ENCODE measurements around the gene UTP4.

Gene UTP4

GRCh38 chr16:69111876-69112230, 20.6 kb upstream of the UTP4 start:
- H3K9ac ChIP-seq (ENCODE audit: low read length) = no peak overlapping the region
- peaks cover 29% of the 10 kb centered on the region for H3K36me3 ChIP-seq (ENCODE audit: insufficient read depth, low read length)

GRCh38 chr16:69112285-69113129, 19.9 kb upstream of the UTP4 start:
- Histone ChIP-seq H3K27ac (ENCODE audit: low read depth, low read length) (no peak overlapping the region), H3K4me1 (ENCODE audit: insufficient read depth, low read length) (peaks cover 9% of the 10 kb centered on the region), H3K4me3 (ENCODE audit: low read depth in 1 of 2, low read length in 2 of 2) (no peak overlapping the region), H3K36me3 (ENCODE audit: insufficient read depth, low read length) (peaks cover 29% of the 10 kb centered on the region), H3K27me3 (ENCODE audit: control insufficient read depth in 1 of 2, insufficient read depth in 2 of 2, low read length in 2 of 2) (peaks cover 0 to 21% of the 10 kb centered on the region in 2 donors), H3K9me3 (ENCODE audit: low read length) (no peaks in the 10 kb centered on the region), H3K9ac (ENCODE audit: low read length) (no peak overlapping the region)

More at GRCh38 chr16:69111876-69112230, 20.6 kb upstream of the UTP4 start:
- H3K4me1 ChIP-seq (ENCODE audit: insufficient read depth, low read length) = peaks cover 15% of the 10 kb centered on the region
- peaks cover 0 to 26% of the 10 kb centered on the region in 2 donors for H3K27me3 ChIP-seq (ENCODE audit: control insufficient read depth in 1 of 2, insufficient read depth in 2 of 2, low read length in 2 of 2)
- H3K9me3 ChIP-seq (ENCODE audit: low read length) = no peaks in the 10 kb centered on the region
- H3K4me3 ChIP-seq (ENCODE audit: low read depth in 1 of 2, low read length in 2 of 2) = no peak overlapping the region
- no peak overlapping the region for H3K27ac ChIP-seq (ENCODE audit: low read depth, low read length)

GRCh38 chr16:69113216-69113615, 19.2 kb upstream of the UTP4 start:
- peaks cover 37% of the 10 kb centered on the region for H3K36me3 ChIP-seq (ENCODE audit: insufficient read depth, low read length)
- H3K9me3 ChIP-seq (ENCODE audit: low read length) = no peaks in the 10 kb centered on the region
- no peak overlapping the region for H3K27ac ChIP-seq (ENCODE audit: low read depth, low read length)
- no peak overlapping the region for H3K9ac ChIP-seq (ENCODE audit: low read length)
- H3K27me3 ChIP-seq (ENCODE audit: control insufficient read depth in 1 of 2, insufficient read depth in 2 of 2, low read length in 2 of 2) = peaks cover 0 to 14% of the 10 kb centered on the region in 2 donors
- peaks cover 2% of the 10 kb centered on the region for H3K4me1 ChIP-seq (ENCODE audit: insufficient read depth, low read length)
- no peak overlapping the region for H3K4me3 ChIP-seq (ENCODE audit: low read depth in 1 of 2, low read length in 2 of 2)

GRCh38 chr16:69114346-69114975, 18.0 kb upstream of the UTP4 start:
- Histone ChIP-seq H3K36me3 (ENCODE audit: insufficient read depth, low read length) (peaks cover 48% of the 10 kb centered on the region), H3K9me3 (ENCODE audit: low read length) (no peaks in the 10 kb centered on the region), H3K9ac (ENCODE audit: low read length) (no peak overlapping the region), H3K4me1 (ENCODE audit: insufficient read depth, low read length) (peaks cover 7% of the 10 kb centered on the region), H3K27me3 (ENCODE audit: control insufficient read depth in 1 of 2, insufficient read depth in 2 of 2, low read length in 2 of 2) (peaks cover 0 to 2% of the 10 kb centered on the region in 2 donors), H3K4me3 (ENCODE audit: low read depth in 1 of 2, low read length in 2 of 2) (no peak overlapping the region), H3K27ac (ENCODE audit: low read depth, low read length) (no peak overlapping the region)

- peaks cover 7% of the 10 kb centered on the region for H3K4me1 ChIP-seq (ENCODE audit: insufficient read depth, low read length)
Observed at GRCh38 chr16:69114976-69115355, 17.5 kb upstream of the UTP4 start.

GRCh38 chr16:69115361-69115760, 17.1 kb upstream of the UTP4 start:
- peaks cover 50% of the 10 kb centered on the region for H3K36me3 ChIP-seq (ENCODE audit: insufficient read depth, low read length)

More at GRCh38 chr16:69114976-69115355, 17.5 kb upstream of the UTP4 start:
- Histone ChIP-seq H3K36me3 (ENCODE audit: insufficient read depth, low read length) (peaks cover 47% of the 10 kb centered on the region), H3K9ac (ENCODE audit: low read length) (no peak overlapping the region), H3K9me3 (ENCODE audit: low read length) (no peaks in the 10 kb centered on the region), H3K27ac (ENCODE audit: low read depth, low read length) (no peak overlapping the region), H3K27me3 (ENCODE audit: control insufficient read depth in 1 of 2, insufficient read depth in 2 of 2, low read length in 2 of 2) (no peaks in the 10 kb centered on the region), H3K4me3 (ENCODE audit: low read depth in 1 of 2, low read length in 2 of 2) (no peak overlapping the region)

GRCh38 chr16:69115837-69116236, 16.6 kb upstream of the UTP4 start:
- Histone ChIP-seq H3K4me1 (ENCODE audit: insufficient read depth, low read length) (peaks cover 7% of the 10 kb centered on the region), H3K27ac (ENCODE audit: low read depth, low read length) (no peak overlapping the region), H3K4me3 (ENCODE audit: low read depth in 1 of 2, low read length in 2 of 2) (no peak overlapping the region), H3K27me3 (ENCODE audit: control insufficient read depth in 1 of 2, insufficient read depth in 2 of 2, low read length in 2 of 2) (no peaks in the 10 kb centered on the region), H3K9ac (ENCODE audit: low read length) (no peak overlapping the region), H3K36me3 (ENCODE audit: insufficient read depth, low read length) (peaks cover 55% of the 10 kb centered on the region), H3K9me3 (ENCODE audit: low read length) (no peaks in the 10 kb centered on the region)

More at GRCh38 chr16:69115361-69115760, 17.1 kb upstream of the UTP4 start:
- Histone ChIP-seq H3K4me1 (ENCODE audit: insufficient read depth, low read length) (peaks cover 7% of the 10 kb centered on the region), H3K27me3 (ENCODE audit: control insufficient read depth in 1 of 2, insufficient read depth in 2 of 2, low read length in 2 of 2) (no peaks in the 10 kb centered on the region), H3K4me3 (ENCODE audit: low read depth in 1 of 2, low read length in 2 of 2) (no peak overlapping the region), H3K27ac (ENCODE audit: low read depth, low read length) (no peak overlapping the region), H3K9me3 (ENCODE audit: low read length) (no peaks in the 10 kb centered on the region), H3K9ac (ENCODE audit: low read length) (no peak overlapping the region)

- no peaks in the 10 kb centered on the region for H3K27me3 ChIP-seq (ENCODE audit: control insufficient read depth in 1 of 2, insufficient read depth in 2 of 2, low read length in 2 of 2)
- no peaks in the 10 kb centered on the region for H3K9me3 ChIP-seq (ENCODE audit: low read length)
- no peak overlapping the region for H3K4me3 ChIP-seq (ENCODE audit: low read depth in 1 of 2, low read length in 2 of 2)
- peaks cover 7% of the 10 kb centered on the region for H3K4me1 ChIP-seq (ENCODE audit: insufficient read depth, low read length)
- no peak overlapping the region for H3K27ac ChIP-seq (ENCODE audit: low read depth, low read length)
- H3K9ac ChIP-seq (ENCODE audit: low read length) = no peak overlapping the region
- peaks cover 60% of the 10 kb centered on the region for H3K36me3 ChIP-seq (ENCODE audit: insufficient read depth, low read length)
Observed at GRCh38 chr16:69116256-69116875, 16.1 kb upstream of the UTP4 start.

GRCh38 chr16:69116906-69117305, 15.5 kb upstream of the UTP4 start:
- Histone ChIP-seq H3K9me3 (ENCODE audit: low read length) (no peaks in the 10 kb centered on the region), H3K9ac (ENCODE audit: low read length) (no peak overlapping the region), H3K27ac (ENCODE audit: low read depth, low read length) (no peak overlapping the region), H3K4me3 (ENCODE audit: low read depth in 1 of 2, low read length in 2 of 2) (no peak overlapping the region), H3K27me3 (ENCODE audit: control insufficient read depth in 1 of 2, insufficient read depth in 2 of 2, low read length in 2 of 2) (no peaks in the 10 kb centered on the region), H3K36me3 (ENCODE audit: insufficient read depth, low read length) (peaks cover 60% of the 10 kb centered on the region), H3K4me1 (ENCODE audit: insufficient read depth, low read length) (peaks cover 7% of the 10 kb centered on the region)

- no peak overlapping the region for H3K4me3 ChIP-seq (ENCODE audit: low read depth in 1 of 2, low read length in 2 of 2)
- H3K27me3 ChIP-seq (ENCODE audit: control insufficient read depth in 1 of 2, insufficient read depth in 2 of 2, low read length in 2 of 2) = no peaks in the 10 kb centered on the region
- H3K27ac ChIP-seq (ENCODE audit: low read depth, low read length) = no peak overlapping the region
- no peak overlapping the region for H3K9ac ChIP-seq (ENCODE audit: low read length)
- no peaks in the 10 kb centered on the region for H3K9me3 ChIP-seq (ENCODE audit: low read length)
- peaks cover 55% of the 10 kb centered on the region for H3K36me3 ChIP-seq (ENCODE audit: insufficient read depth, low read length)
- peaks cover 7% of the 10 kb centered on the region for H3K4me1 ChIP-seq (ENCODE audit: insufficient read depth, low read length)
Observed at GRCh38 chr16:69118468-69118867, 14.0 kb upstream of the UTP4 start.

GRCh38 chr16:69118994-69119393, 13.5 kb upstream of the UTP4 start:
- H3K4me1 ChIP-seq (ENCODE audit: insufficient read depth, low read length) = peaks cover 7% of the 10 kb centered on the region
- H3K27me3 ChIP-seq (ENCODE audit: control insufficient read depth in 1 of 2, insufficient read depth in 2 of 2, low read length in 2 of 2) = no peaks in the 10 kb centered on the region
- H3K27ac ChIP-seq (ENCODE audit: low read depth, low read length) = no peak overlapping the region
- H3K4me3 ChIP-seq (ENCODE audit: low read depth in 1 of 2, low read length in 2 of 2) = no peak overlapping the region
- H3K36me3 ChIP-seq (ENCODE audit: insufficient read depth, low read length) = peaks cover 55% of the 10 kb centered on the region
- H3K9me3 ChIP-seq (ENCODE audit: low read length) = no peaks in the 10 kb centered on the region
- H3K9ac ChIP-seq (ENCODE audit: low read length) = no peak overlapping the region
